ENCODE measurements around the gene FOXRED2. TPM values are rescaled to one million over a fixed set of nuclear protein-coding genes. Genes with fewer than 3 reads are reported as not detected.

Gene FOXRED2
- polyA plus RNA-seq, 1 donor from 2014 or later: 7.9 TPM

GRCh38 chr22:36460202-36460601 lies 46.6 kb downstream of the FOXRED2 start:
- Histone ChIP-seq H2AFZ (ENCODE audit: low read depth, low read length) (no peak overlapping the region), H3K4me2 (ENCODE audit: low read length) (no peak overlapping the region), H3K9me2 (ENCODE audit: insufficient read depth, low read length) (no peaks in the 10 kb centered on the region), H3K79me2 (replicated peaks; ENCODE audit: insufficient read depth, low read length) (no peaks in the 10 kb centered on the region), H3F3A (ENCODE audit: insufficient read depth, low read length, poor library complexity, severe bottlenecking) (no peaks in the 10 kb centered on the region), H3K9me3 (ENCODE audit: low read length) (no peaks in the 10 kb centered on the region), H4K20me1 (ENCODE audit: insufficient read depth) (no peaks in the 10 kb centered on the region), H3K9ac (ENCODE audit: low read length) (no peak overlapping the region), H3K27me3 (ENCODE audit: insufficient read depth, low read depth, low read length) (no peaks in the 10 kb centered on the region), H3K36me3 (ENCODE audit: insufficient read depth, low read length) (no peaks in the 10 kb centered on the region), H3K4me3 (ENCODE audit: low read length) (no peak overlapping the region), H3K27ac (ENCODE audit: low read length) (no peak overlapping the region)
- TF ChIP-seq MXI1 (conservative IDR thresholded peaks at IDR 0.05; ENCODE audit: poor library complexity, severe bottlenecking): no peak

GRCh38 chr22:36457688-36458450 lies 49.0 kb downstream of the FOXRED2 start:
- TF ChIP-seq POLR2AphosphoS5 (IDR thresholded peaks at IDR 0.05): no peak
- no peak for TF ChIP-seq REST (IDR thresholded peaks at IDR 0.05; ENCODE audit: borderline replicate concordance)
- TF ChIP-seq EZH2 (IDR thresholded peaks at IDR 0.05; ENCODE audit: borderline replicate concordance, insufficient read depth, low read length, poor library complexity, severe bottlenecking): no peak
- no peak for TF ChIP-seq CTCF (IDR thresholded peaks at IDR 0.05; ENCODE audit: poor library complexity, severe bottlenecking)
- no peak for TF ChIP-seq SMC3 (conservative IDR thresholded peaks at IDR 0.05; ENCODE audit: poor library complexity)
- TF ChIP-seq TAF1 (IDR thresholded peaks at IDR 0.05; ENCODE audit: low read depth): no peak
- TF ChIP-seq RAD21 (conservative IDR thresholded peaks at IDR 0.05): no peak
- TF ChIP-seq EP300 (conservative IDR thresholded peaks at IDR 0.05; ENCODE audit: poor library complexity, severe bottlenecking): no peak
- TF ChIP-seq MXI1 (conservative IDR thresholded peaks at IDR 0.05; ENCODE audit: poor library complexity, severe bottlenecking): no peak
- Histone ChIP-seq H3K79me2 (replicated peaks; ENCODE audit: insufficient read depth, low read length) (no peaks in the 10 kb centered on the region), H3K9ac (ENCODE audit: low read length) (no peak overlapping the region), H3K9me2 (ENCODE audit: insufficient read depth, low read length) (no peaks in the 10 kb centered on the region), H3F3A (ENCODE audit: insufficient read depth, low read length, poor library complexity, severe bottlenecking) (no peaks in the 10 kb centered on the region), H3K36me3 (ENCODE audit: insufficient read depth, low read length) (no peaks in the 10 kb centered on the region), H2AFZ (ENCODE audit: low read depth, low read length) (no peak overlapping the region), H3K4me2 (ENCODE audit: low read length) (no peak overlapping the region), H3K9me3 (ENCODE audit: low read length) (no peaks in the 10 kb centered on the region), H4K20me1 (ENCODE audit: insufficient read depth) (no peaks in the 10 kb centered on the region), H3K27me3 (ENCODE audit: insufficient read depth, low read depth, low read length) (no peaks in the 10 kb centered on the region), H3K27ac (ENCODE audit: low read length) (no peak overlapping the region), H3K4me3 (ENCODE audit: low read length) (no peak overlapping the region)

Measured in neural cell (in vitro differentiated cells).